HEK293T (cell line): ENCODE results near the gene RAPGEF4.

Experiments used
- BHLHE40 ChIP-seq: fragments of 450-650 bp; IDR thresholded peaks from 2 replicates; pipeline ENCODE4 v1.6.1; 2016; ENCODE audit warnings: mild to moderate bottlenecking, moderate library complexity, borderline replicate concordance
- ELF4 ChIP-seq: fragments of 450-650 bp; IDR thresholded peaks from 2 replicates; pipeline ENCODE4 v1.6.1; 2017; ENCODE audit warnings: antibody characterized with exemption
- FOXA1 ChIP-seq: fragments of 450-650 bp; IDR thresholded peaks from 2 replicates; pipeline ENCODE4 v1.6.1; 2016; ENCODE audit warnings: mild to moderate bottlenecking
- NFRKB ChIP-seq: fragments of 450-650 bp; IDR thresholded peaks from 2 replicates; pipeline ENCODE4 v1.6.1; 2016; ENCODE audit warnings: mild to moderate bottlenecking, moderate library complexity
- SP1 ChIP-seq: fragments of 450-650 bp; IDR thresholded peaks from 2 replicates; pipeline ENCODE4 v1.6.1; 2017

DNA sequence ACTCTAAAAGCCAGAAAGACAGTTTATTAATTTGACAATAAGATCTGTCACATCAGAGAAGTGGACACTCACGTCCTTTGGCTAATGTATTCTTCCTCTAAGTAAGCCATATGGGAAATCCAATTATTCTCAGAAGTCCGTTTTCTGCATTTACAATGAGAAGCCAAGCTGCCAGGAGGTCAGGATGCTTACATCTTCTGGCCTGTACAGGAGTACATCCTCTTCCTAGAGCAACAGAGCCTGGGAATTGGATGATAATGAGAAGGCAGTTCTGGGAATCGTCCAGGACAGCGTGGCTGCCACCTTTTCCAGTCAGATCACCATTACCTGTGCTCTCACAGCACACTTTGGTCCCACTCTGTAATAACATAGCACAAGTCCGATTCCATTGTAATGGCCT, 5.2 kb downstream of the RAPGEF4 start:
- no peak for TF ChIP-seq SP1
- TF ChIP-seq BHLHE40: no peak
- no peak for TF ChIP-seq ELF4
- no peak for TF ChIP-seq NFRKB
- no peak for TF ChIP-seq FOXA1
